Keratinocyte (primary cell): ENCODE data around the gene CDC6. TPM values are rescaled to one million over a fixed set of nuclear protein-coding genes. Genes with fewer than 3 reads are reported as not detected.
A peak's percentile ranks its signal among the peaks of the same experiment; 100 is the strongest.
"Not testable (repeated sequence)": the region's sequence is repeated elsewhere in the genome, so short reads cannot be mapped to it uniquely, and the experiment has no call there.

Experiments
- DNase-seq: peaks from one replicate; pipeline ENCODE4 v3.0.0-alpha.2; 2011; ENCODE audit warnings: low read depth, missing footprints, low spot score
- FAIRE-seq: peaks from 2 replicates; lab custom pipeline; 2011; peaks lifted over from hg19 to GRCh38; lab: Jason Lieb, UNC
- H2AFZ ChIP-seq: 2 replicates; pipeline ENCODE4 v1.6.0; 2012; ENCODE audit warnings: low read length, control low read depth, inconsistent platforms; ENCODE audit not compliant: control insufficient read depth
- H3K27ac ChIP-seq: 2 replicates; pipeline ENCODE4 v1.5.1; 2011; ENCODE audit warnings: low read length; ENCODE audit not compliant: control insufficient read depth, insufficient read depth
- H3K27me3 ChIP-seq: 3 replicates; pipeline ENCODE4 v1.6.0; 2011; ENCODE audit warnings: low read length; ENCODE audit not compliant: control insufficient read depth, insufficient read depth; ENCODE audit errors: extremely low read depth
- H3K36me3 ChIP-seq, 2 experiments: 2 replicates in 1 of 2; 3 replicates in 1 of 2; pipeline ENCODE4 v1.5.1; 2011; ENCODE audit warnings: low read length in 2 of 2, mild to moderate bottlenecking in 1 of 2; ENCODE audit not compliant: control insufficient read depth in 2 of 2, insufficient read depth in 2 of 2; ENCODE audit errors: extremely low read depth in 1 of 2
- H3K4me1 ChIP-seq: 3 replicates; pipeline ENCODE4 v1.5.1; 2011; ENCODE audit warnings: low read length; ENCODE audit not compliant: control insufficient read depth, insufficient read depth; ENCODE audit errors: extremely low read depth
- H3K4me2 ChIP-seq: 3 replicates; pipeline ENCODE4 v1.6.0; 2011; ENCODE audit warnings: low read depth, low read length; ENCODE audit not compliant: control insufficient read depth, insufficient read depth; ENCODE audit errors: extremely low read depth
- H3K4me3 ChIP-seq, 3 experiments: fragments of 200-600 bp in 1 of 3; sonication (generic) in 1 of 3; 2 replicates in 2 of 3; 3 replicates in 1 of 3; pipeline ENCODE4 v1.5.1; 2011 to 2016; ENCODE audit warnings: low read length in 3 of 3, mild to moderate bottlenecking in 3 of 3, control low read depth in 2 of 3, inconsistent platforms in 1 of 3, low read depth in 1 of 3, mixed read lengths in 1 of 3, mixed run types in 1 of 3, moderate library complexity in 1 of 3; ENCODE audit not compliant: control insufficient read depth in 2 of 3, insufficient read depth in 2 of 3; ENCODE audit errors: extremely low read depth in 1 of 3
- H3K79me2 ChIP-seq: 2 replicates; pipeline ENCODE4 v1.6.0; 2012; ENCODE audit warnings: low read length; ENCODE audit not compliant: control insufficient read depth, insufficient read depth
- H3K9ac ChIP-seq: 3 replicates; pipeline ENCODE4 v1.6.0; 2011; ENCODE audit warnings: low read length; ENCODE audit not compliant: control insufficient read depth, insufficient read depth; ENCODE audit errors: extremely low read depth
- H3K9me1 ChIP-seq: 3 replicates; pipeline ENCODE4 v1.6.0; 2011; ENCODE audit warnings: low read length; ENCODE audit not compliant: control insufficient read depth, insufficient read depth; ENCODE audit errors: extremely low read depth
- H3K9me3 ChIP-seq: 2 replicates; pipeline ENCODE4 v1.5.1; 2012; ENCODE audit warnings: low read depth, low read length; ENCODE audit not compliant: control insufficient read depth
- H4K20me1 ChIP-seq: 3 replicates; pipeline ENCODE4 v1.6.0; 2011; ENCODE audit warnings: low read length; ENCODE audit not compliant: control insufficient read depth, insufficient read depth; ENCODE audit errors: extremely low read depth
- CTCF ChIP-seq, 3 experiments: IDR thresholded peaks in 1 of 3; conservative IDR thresholded peaks in 1 of 3; optimal IDR thresholded peaks in 1 of 3; 2 replicates in 2 of 3; 3 replicates in 1 of 3; pipeline versions ENCODE3 to v1.5.1; 2011; ENCODE audit warnings: low read length in 3 of 3, mild to moderate bottlenecking in 3 of 3, moderate library complexity in 2 of 3, control low read depth in 1 of 3, inconsistent platforms in 1 of 3; ENCODE audit not compliant: insufficient read depth in 2 of 3; ENCODE audit errors: extremely low read depth in 1 of 3
- EZH2 ChIP-seq: IDR thresholded peaks from one replicate; pipeline ENCODE4 v1.6.1; 2012; ENCODE audit warnings: inconsistent platforms, mild to moderate bottlenecking, low read length, moderate library complexity
- dilution Hi-C: fragments of 300-500 bp; cut with MboI; formaldehyde crosslinking; loops from one replicate; pipeline ENCODE4 v1.7.0; 2020; ENCODE audit warnings: low sequenced_read_pairs; ENCODE audit not compliant: extremely low pct_ligation_motif_present
- polyA plus RNA-seq, 5 experiments: library from polyadenylated mRNA; depleted of rRNA in 3 of 5; stranded (reverse) in 3 of 5; stranded (forward) in 1 of 5; unstranded in 1 of 5; fragments of >200 nt; gene quantifications; 1 replicate in 1 of 5; 2 replicates in 3 of 5; 3 replicates in 1 of 5; pipeline versions ENCODE4 v1.2.1 to v1.2.3, GENCODE V29; 2011 to 2012; ENCODE audit warnings: missing spikeins in 2 of 5, low read depth in 1 of 5, low replicate concordance in 1 of 5

CDC6 gene
- polyA plus RNA-seq, 1 donor (not counting 4 experiments of a cell fraction or from before 2014, with no cell fraction given): 28.0 TPM

GRCh38 chr17:40298726-40299125 lies 11.0 kb downstream of the CDC6 start:
- no peaks in the 10 kb centered on the region for H4K20me1 ChIP-seq
- dilution Hi-C loops: no loop called here
- FAIRE-seq (no peak), DNase-seq (no peak)
- H3K9ac ChIP-seq: no peak overlapping the region
- TF ChIP-seq EZH2 (no peak), CTCF (optimal IDR thresholded peaks at IDR 0.05 in 1 of 3, IDR thresholded peaks at IDR 0.05 in 1 of 3, conservative IDR thresholded peaks at IDR 0.05 in 1 of 3; ENCODE audit: extremely low read depth in 1 of 3, insufficient read depth in 2 of 3, low read length in 3 of 3) (no peak)
- peaks cover 8% of the 10 kb centered on the region for H3K4me1 ChIP-seq
- no peak overlapping the region for H2AFZ ChIP-seq
- H3K36me3 ChIP-seq: peaks cover 2 to 40% of the 10 kb centered on the region in 2 experiments
- no peaks in the 10 kb centered on the region for H3K9me3 ChIP-seq
- H3K4me2 ChIP-seq: no peak overlapping the region
- no peaks in the 10 kb centered on the region for H3K9me1 ChIP-seq
- no peak overlapping the region for H3K27ac ChIP-seq
- no peaks in the 10 kb centered on the region for H3K79me2 ChIP-seq
- H3K27me3 ChIP-seq: no peaks in the 10 kb centered on the region
- H3K4me3 ChIP-seq: no peak overlapping the region

- DNase-seq: not testable (repeated sequence)
These were observed 11.6 kb downstream of the CDC6 start for GRCh38 chr17:40299159-40299757.

DNA sequence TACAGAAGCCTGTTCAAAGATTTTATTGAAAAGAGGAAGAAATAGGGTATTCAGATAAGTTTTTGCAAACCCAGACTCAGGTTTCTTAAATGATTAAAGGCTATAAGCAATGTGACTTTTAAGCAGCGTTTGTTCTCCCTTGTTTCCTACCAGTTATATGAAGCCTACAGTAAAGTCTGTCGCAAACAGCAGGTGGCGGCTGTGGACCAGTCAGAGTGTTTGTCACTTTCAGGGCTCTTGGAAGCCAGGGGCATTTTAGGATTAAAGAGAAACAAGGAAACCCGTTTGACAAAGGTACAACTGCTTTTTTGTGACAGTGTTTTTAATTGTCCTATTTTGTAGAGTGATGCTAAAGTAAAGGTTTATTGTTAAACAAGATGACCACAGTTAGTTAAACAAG lies 13.6 kb downstream of the CDC6 start:
- DNase-seq: no peak
- Histone ChIP-seq H3K4me1 (peaks cover 19% of the 10 kb centered on the region), H3K79me2 (no peaks in the 10 kb centered on the region), H3K9me1 (no peaks in the 10 kb centered on the region), H3K9ac (no peak overlapping the region), H4K20me1 (no peaks in the 10 kb centered on the region), H3K9me3 (no peaks in the 10 kb centered on the region), H3K36me3 (peaks cover 0 to 37% of the 10 kb centered on the region in 2 experiments), H3K4me3 (no peak overlapping the region), H3K4me2 (no peak overlapping the region), H2AFZ (no peak overlapping the region), H3K27ac (no peak overlapping the region), H3K27me3 (no peaks in the 10 kb centered on the region)
- no peak for TF ChIP-seq EZH2
- TF ChIP-seq CTCF (optimal IDR thresholded peaks at IDR 0.05 in 1 of 3, IDR thresholded peaks at IDR 0.05 in 1 of 3, conservative IDR thresholded peaks at IDR 0.05 in 1 of 3; ENCODE audit: extremely low read depth in 1 of 3, insufficient read depth in 2 of 3, low read length in 3 of 3): peak in 1 of 3 experiments; percentile 29
- no peak for FAIRE-seq
- dilution Hi-C loops: loop anchor here (5.0 kb wide), 1 partner anchor 61 kb away; the partner anchor contains the start of gene GJD3

More at GRCh38 chr17:40299159-40299757, 11.6 kb downstream of the CDC6 start:
- H2AFZ ChIP-seq, H3K9me1 ChIP-seq, H4K20me1 ChIP-seq, H3K4me2 ChIP-seq, H3K79me2 ChIP-seq, H3K9ac ChIP-seq, H3K27me3 ChIP-seq, H3K4me3 ChIP-seq, dilution Hi-C loops, FAIRE-seq, H3K9me3 ChIP-seq, H3K27ac ChIP-seq: not testable (repeated sequence)
- Histone ChIP-seq H3K4me1 (peaks cover 13% of the 10 kb centered on the region), H3K36me3 (peaks cover 2 to 42% of the 10 kb centered on the region in 2 experiments)
